Measurements from ENCODE around the gene CDKN3.

The CDKN3 gene

GRCh38 chr14:54350203-54350602, 46.6 kb upstream of the CDKN3 start:
- H3K27ac ChIP-seq = no peak overlapping the region
- H3K36me3 ChIP-seq = no peaks in the 10 kb centered on the region
- H3K27me3 ChIP-seq = no peaks in the 10 kb centered on the region
- intact Hi-C loops (cut with DNase I; ENCODE audit: low total_unique reads) = no loop called here
- no peaks in the 10 kb centered on the region for H3K9me3 ChIP-seq
- H3K4me3 ChIP-seq = no peak overlapping the region
- TF ChIP-seq, protein P1, sequence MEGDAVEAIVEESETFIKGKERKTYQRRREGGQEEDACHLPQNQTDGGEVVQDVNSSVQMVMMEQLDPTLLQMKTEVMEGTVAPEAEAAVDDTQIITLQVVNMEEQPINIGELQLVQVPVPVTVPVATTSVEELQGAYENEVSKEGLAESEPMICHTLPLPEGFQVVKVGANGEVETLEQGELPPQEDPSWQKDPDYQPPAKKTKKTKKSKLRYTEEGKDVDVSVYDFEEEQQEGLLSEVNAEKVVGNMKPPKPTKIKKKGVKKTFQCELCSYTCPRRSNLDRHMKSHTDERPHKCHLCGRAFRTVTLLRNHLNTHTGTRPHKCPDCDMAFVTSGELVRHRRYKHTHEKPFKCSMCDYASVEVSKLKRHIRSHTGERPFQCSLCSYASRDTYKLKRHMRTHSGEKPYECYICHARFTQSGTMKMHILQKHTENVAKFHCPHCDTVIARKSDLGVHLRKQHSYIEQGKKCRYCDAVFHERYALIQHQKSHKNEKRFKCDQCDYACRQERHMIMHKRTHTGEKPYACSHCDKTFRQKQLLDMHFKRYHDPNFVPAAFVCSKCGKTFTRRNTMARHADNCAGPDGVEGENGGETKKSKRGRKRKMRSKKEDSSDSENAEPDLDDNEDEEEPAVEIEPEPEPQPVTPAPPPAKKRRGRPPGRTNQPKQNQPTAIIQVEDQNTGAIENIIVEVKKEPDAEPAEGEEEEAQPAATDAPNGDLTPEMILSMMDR (IDR thresholded peaks at IDR 0.05) = no peak
- H3K4me1 ChIP-seq = peaks cover 0 to 9% (median 0%) of the 10 kb centered on the region in 4 donors
- DNase-seq = no peak

- H3K27ac ChIP-seq = no peak overlapping the region
- H3K4me1 ChIP-seq = peaks cover 0 to 9% (median 0%) of the 10 kb centered on the region in 4 donors
- no peak overlapping the region for H3K4me3 ChIP-seq
- TF ChIP-seq, protein P1 (IDR thresholded peaks at IDR 0.05) = no peak
- no peak for DNase-seq
- no peaks in the 10 kb centered on the region for H3K9me3 ChIP-seq
- no peaks in the 10 kb centered on the region for H3K36me3 ChIP-seq
- H3K27me3 ChIP-seq = no peaks in the 10 kb centered on the region
- intact Hi-C loops (cut with DNase I; ENCODE audit: low total_unique reads) = no loop called here
Measured at GRCh38 chr14:54353266-54353665, 43.5 kb upstream of the CDKN3 start.

DNA sequence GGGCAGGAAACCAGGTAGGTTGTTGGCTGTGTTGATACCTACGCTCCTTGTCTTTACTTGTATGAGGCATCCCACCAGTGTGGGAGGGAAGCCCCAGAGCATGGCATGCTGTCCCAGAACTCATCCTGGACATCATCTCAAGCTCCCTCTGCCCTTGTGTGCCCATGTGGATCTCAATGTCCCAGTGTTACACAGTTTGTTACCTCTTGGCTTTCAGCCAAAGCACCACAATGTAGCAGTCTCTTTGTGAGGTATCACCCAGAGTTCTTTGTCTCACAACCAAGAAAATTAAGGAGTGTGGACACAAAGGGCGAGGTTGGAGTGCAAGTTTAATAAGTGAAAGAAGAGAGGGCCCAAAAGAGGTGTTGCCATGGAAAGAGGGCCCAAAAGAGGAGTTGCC, 43.1 kb upstream of the CDKN3 start:
- Histone ChIP-seq H3K36me3 (no peaks in the 10 kb centered on the region), H3K4me1 (peaks cover 0 to 9% (median 0%) of the 10 kb centered on the region in 4 donors), H3K27me3 (no peaks in the 10 kb centered on the region), H3K9me3 (no peaks in the 10 kb centered on the region), H3K27ac (no peak overlapping the region), H3K4me3 (no peak overlapping the region)
- DNase-seq = no peak
- intact Hi-C loops (cut with DNase I; ENCODE audit: low total_unique reads) = no loop called here
- TF ChIP-seq, protein P1 (IDR thresholded peaks at IDR 0.05) = no peak

- Histone ChIP-seq H3K27ac (no peak overlapping the region), H3K9me3 (no peaks in the 10 kb centered on the region), H3K27me3 (no peaks in the 10 kb centered on the region), H3K4me3 (no peak overlapping the region), H3K36me3 (no peaks in the 10 kb centered on the region), H3K4me1 (peaks cover 0 to 9% (median 0%) of the 10 kb centered on the region in 4 donors)
- intact Hi-C loops (cut with DNase I; ENCODE audit: low total_unique reads) = no loop called here
- no peak for DNase-seq
- TF ChIP-seq, protein P1 (IDR thresholded peaks at IDR 0.05) = no peak
Measured at GRCh38 chr14:54354096-54354495, 42.7 kb upstream of the CDKN3 start.

DNA sequence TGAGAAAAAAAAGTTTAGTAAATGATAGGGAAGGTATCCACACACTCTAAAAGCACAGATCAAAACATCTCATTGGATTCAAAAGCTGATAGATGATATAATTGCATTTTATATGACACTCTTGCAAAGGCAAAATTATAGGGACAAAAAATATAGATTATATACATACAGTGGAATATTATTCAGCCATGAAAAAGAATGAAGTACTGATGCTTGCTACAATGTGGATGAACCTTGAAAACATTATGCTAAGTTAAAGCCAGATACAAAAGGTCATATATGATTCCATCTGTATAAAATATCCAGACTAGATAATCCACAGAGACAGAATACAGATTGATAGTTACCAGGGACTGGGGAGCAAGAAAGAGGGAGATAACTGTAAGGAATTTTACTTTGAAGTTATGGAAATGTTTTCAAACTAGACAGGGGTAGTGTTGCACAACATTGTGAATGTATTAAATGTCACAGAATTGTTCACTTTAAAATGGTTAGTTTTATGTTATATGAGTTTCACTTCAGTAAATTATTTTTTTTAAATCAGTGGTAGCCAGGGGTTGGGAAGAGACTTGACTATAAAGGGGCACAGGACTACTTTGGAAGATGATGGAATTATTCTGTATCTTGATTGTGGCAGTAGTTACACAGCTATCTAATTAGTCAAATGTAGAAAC, 41.7 kb upstream of the CDKN3 start:
- peaks cover 0 to under 1% (median 0%) of the 10 kb centered on the region in 4 donors for H3K4me1 ChIP-seq
- H3K27ac ChIP-seq = no peak overlapping the region
- H3K27me3 ChIP-seq = no peaks in the 10 kb centered on the region
- intact Hi-C loops (cut with DNase I; ENCODE audit: low total_unique reads) = no loop called here
- H3K36me3 ChIP-seq = no peaks in the 10 kb centered on the region
- TF ChIP-seq, protein P1 (IDR thresholded peaks at IDR 0.05) = no peak
- no peak for DNase-seq
- H3K9me3 ChIP-seq = no peaks in the 10 kb centered on the region
- H3K4me3 ChIP-seq = no peak overlapping the region
